HepG2 (cell line): ENCODE results near the gene SLC16A9. TPM values are rescaled to one million over a fixed set of nuclear protein-coding genes. Genes with fewer than 3 reads are reported as not detected.

Experiments
- ATAC-seq: fragments of 200-7000 bp; cut with Tn5 transposase; 3 replicates; pipeline ENCODE4 v1.9.1; 2020; ENCODE audit warnings: mild to moderate bottlenecking, moderate library complexity
- BruUV-seq: library from RNA; stranded (reverse); fragments of 400-500 nt; replicated peaks from 2 replicates; lab custom pipeline; 2021; lab: Mats Ljungman, UMichigan
- CTCF ChIA-PET: fragments of 300-600 bp; formaldehyde crosslinking; extraction: SDS; loops from one replicate; lab custom pipeline; 2021; ENCODE audit warnings: low total read pairs, inconsistent platforms, low intra/inter-chr PET ratio; lab: Yijun Ruan, JAX
- POLR2A ChIA-PET: fragments of 350-600 bp; sonication (Branson Sonifier 250); formaldehyde crosslinking; loops from one replicate; lab custom pipeline; 2020; ENCODE audit warnings: antibody characterized with exemption, inconsistent platforms; lab: Yijun Ruan, JAX
- DNase-seq: peaks from one replicate; pipeline ENCODE4 v3.0.0-alpha.2; 2015; ENCODE audit warnings: low spot score
- FAIRE-seq: peaks from 3 replicates; lab custom pipeline; 2011; peaks lifted over from hg19 to GRCh38; lab: Jason Lieb, UNC
- H2AFZ ChIP-seq: one replicate; pipeline ENCODE4 v1.6.1; 2011; ENCODE audit warnings: low read length, inconsistent platforms
- H3K27ac ChIP-seq: fragments of 300-600 bp; 3 replicates; pipeline ENCODE4 v1.8.0; 2011; ENCODE audit warnings: mixed run types, mild to moderate bottlenecking, mixed read lengths, low read length, inconsistent platforms; ENCODE audit not compliant: insufficient read depth; ENCODE audit errors: extremely low read length
- H3K27me3 ChIP-seq, 2 experiments: fragments of 200-600 bp in 1 of 2; 2 replicates in 1 of 2; 3 replicates in 1 of 2; pipeline versions ENCODE4 v1.6.0 to v1.8.0; 2011; ENCODE audit warnings: low read length in 2 of 2, mild to moderate bottlenecking in 2 of 2, moderate library complexity in 2 of 2, inconsistent platforms in 1 of 2; ENCODE audit not compliant: insufficient read depth in 2 of 2, control insufficient read depth in 1 of 2
- H3K36me3 ChIP-seq, 2 experiments: fragments of 200-600 bp in 1 of 2; replicated peaks in 1 of 2; 2 replicates in 1 of 2; 3 replicates in 1 of 2; pipeline versions ENCODE4 v1.5.1 to v1.8.0; 2011; ENCODE audit warnings: low read length in 2 of 2, inconsistent platforms in 1 of 2; ENCODE audit not compliant: insufficient read depth in 2 of 2, control insufficient read depth in 1 of 2
- H3K4me1 ChIP-seq: 2 replicates; pipeline ENCODE4 v1.5.1; 2012; ENCODE audit warnings: low read length, inconsistent platforms; ENCODE audit not compliant: insufficient read depth
- H3K4me2 ChIP-seq: 2 replicates; pipeline ENCODE4 v1.6.0; 2011; ENCODE audit warnings: low read depth, low read length, inconsistent platforms
- H3K4me3 ChIP-seq, 3 experiments: fragments of 200-600 bp in 1 of 3; sonication (generic), shearing (Covaris generic) in 1 of 3; replicated peaks in 1 of 3; 2 replicates each; pipeline ENCODE4 v1.5.1; 2011 to 2016; ENCODE audit warnings: low read length in 3 of 3, inconsistent platforms in 2 of 3, low read depth in 2 of 3, mild to moderate bottlenecking in 2 of 3, control low read depth in 1 of 3, mixed read lengths in 1 of 3; ENCODE audit not compliant: insufficient read depth in 1 of 3
- H3K79me2 ChIP-seq: one replicate; pipeline ENCODE4 v1.6.1; 2011; ENCODE audit warnings: low read length, inconsistent platforms; ENCODE audit not compliant: insufficient read depth
- H3K9ac ChIP-seq: 2 replicates; pipeline ENCODE4 v1.6.0; 2011; ENCODE audit warnings: mild to moderate bottlenecking, low read depth, low read length, inconsistent platforms; ENCODE audit not compliant: insufficient read depth
- H3K9me3 ChIP-seq: 2 replicates; pipeline ENCODE4 v1.5.1; 2012; ENCODE audit warnings: mild to moderate bottlenecking, low read length
- H4K20me1 ChIP-seq: 2 replicates; pipeline ENCODE4 v1.6.0; 2011; ENCODE audit warnings: inconsistent platforms, mild to moderate bottlenecking, low read length, moderate library complexity; ENCODE audit not compliant: insufficient read depth
- GLI4 ChIP-seq: sonication (generic); formaldehyde crosslinking; IDR thresholded peaks from 2 replicates; pipeline ENCODE4 v1.5.1; 2020; ENCODE audit warnings: missing genetic modification reagents, mild to moderate bottlenecking, moderate library complexity, borderline replicate concordance
- MAFF ChIP-seq: IDR thresholded peaks from 2 replicates; pipeline ENCODE4 v1.6.1; 2011; ENCODE audit warnings: low read depth, low read length, improper control_type of control experiment
- MAFK ChIP-seq, 2 experiments: IDR thresholded peaks in 1 of 2; conservative IDR thresholded peaks in 1 of 2; 2 replicates each; pipeline ENCODE4 v1.6.1; 2011; ENCODE audit warnings: improper control_type of control experiment in 2 of 2, low read length in 2 of 2
- NFE2L2 ChIP-seq: fragments of 150-350 bp; IDR thresholded peaks from 2 replicates; pipeline ENCODE4 v1.6.1; 2014; ENCODE audit warnings: low read length
- NFYC ChIP-seq: IDR thresholded peaks from 2 replicates; pipeline ENCODE4 v1.6.1; 2016; ENCODE audit warnings: missing genetic modification reagents, missing compliant biosample characterization
- PHF8 ChIP-seq: sonication (generic); formaldehyde crosslinking; IDR thresholded peaks from 2 replicates; pipeline ENCODE4 v1.5.0; 2020; ENCODE audit warnings: missing genetic modification reagents
- RNF219 ChIP-seq: sonication (generic); formaldehyde crosslinking; IDR thresholded peaks from 2 replicates; pipeline ENCODE4 v1.5.0; 2020; ENCODE audit warnings: mild to moderate bottlenecking, missing genetic modification reagents
- SP1 ChIP-seq, 2 experiments: fragments of 450-650 bp in 1 of 2; sonication (generic) in 1 of 2; formaldehyde crosslinking in 1 of 2; IDR thresholded peaks; 2 replicates each; pipeline versions ENCODE4 v1.4.0 to v1.6.1; 2016 to 2020; ENCODE audit warnings: missing genetic modification reagents in 1 of 2
- TEAD2 ChIP-seq: sonication (generic); formaldehyde crosslinking; IDR thresholded peaks from 2 replicates; pipeline ENCODE4 v1.9.0; 2021; ENCODE audit warnings: missing genetic modification reagents
- THAP11 ChIP-seq: IDR thresholded peaks from 2 replicates; pipeline ENCODE4 v1.6.1; 2016; ENCODE audit warnings: missing biosample characterization, missing genetic modification reagents
- ZBTB7A ChIP-seq: sonication (generic); formaldehyde crosslinking; IDR thresholded peaks from 2 replicates; pipeline ENCODE4 v1.8.0; 2022; ENCODE audit warnings: mild to moderate bottlenecking, missing genetic modification reagents
- ZNF598 ChIP-seq: sonication (generic); formaldehyde crosslinking; IDR thresholded peaks from 2 replicates; pipeline ENCODE4 v1.5.1; 2020; ENCODE audit warnings: mild to moderate bottlenecking, missing genetic modification reagents, borderline replicate concordance
- ZNF773 ChIP-seq: sonication (generic); formaldehyde crosslinking; IDR thresholded peaks from 2 replicates; pipeline ENCODE4 v1.4.0; 2020; ENCODE audit warnings: missing genetic modification reagents, borderline replicate concordance
- ZNF777 ChIP-seq: sonication (generic); formaldehyde crosslinking; IDR thresholded peaks from 2 replicates; pipeline ENCODE4 v1.4.0; 2020; ENCODE audit warnings: missing genetic modification reagents
- ZNF781 ChIP-seq: sonication (generic); formaldehyde crosslinking; IDR thresholded peaks from 2 replicates; pipeline ENCODE4 v1.5.1; 2020; ENCODE audit warnings: borderline replicate concordance, mild to moderate bottlenecking, missing genetic modification reagents; ENCODE audit errors: not compliant biosample characterization
- ZNF83 ChIP-seq: sonication (generic); formaldehyde crosslinking; IDR thresholded peaks from 2 replicates; pipeline ENCODE4 v1.4.0; 2020; ENCODE audit warnings: missing genetic modification reagents, mild to moderate bottlenecking, borderline replicate concordance
- WGBS: methylation state at CpG from one replicate; pipeline ENCODE4 v1.1.6; 2017; ENCODE audit warnings: low lambda C conversion rate; 5-methylcytosine and 5-hydroxymethylcytosine counted together
- in situ Hi-C: cut with HindIII; loops from 2 replicates; pipeline ENCODE4 v1.10.0; 2017; ENCODE audit warnings: low pct_unique_long_range_greater_than_20kb; ENCODE audit not compliant: extremely low pct_ligation_motif_present
- intact Hi-C: fragments of 100-400 bp; cut with micrococcal nuclease; formaldehyde crosslinking; loops from one replicate; pipeline ENCODE4 v1.10.0; 2022; ENCODE audit not compliant: unreplicated experiment
- polyA plus RNA-seq, 8 experiments: library from polyadenylated mRNA; depleted of rRNA in 3 of 8; stranded (reverse) in 7 of 8; unstranded in 1 of 8; fragments of >200 nt; fragmentation: Illumina TruSeq in 4 of 8; extraction: Trizol in 4 of 8; gene quantifications; 2 replicates each; pipeline versions ENCODE4 v1.2.1 to v1.2.3, GENCODE V29; 2011 to 2016; ENCODE audit warnings: low read depth in 4 of 8, missing spikeins in 1 of 8, mixed read lengths in 1 of 8; ENCODE audit not compliant: insufficient read depth in 1 of 8
- total RNA-seq, 5 experiments: library from RNA; depleted of rRNA; stranded (reverse); fragments of >200 nt; fragmentation: Illumina TruSeq; extraction: Trizol; gene quantifications; 2 replicates each; pipeline ENCODE4 v1.2.3, GENCODE V29; 2016; ENCODE audit warnings: low read depth in 1 of 5

SLC16A9 gene
- total and polyA plus RNA-seq, 2 of the 13 experiments (the other 11 are each of a cell fraction or from before 2014, with no cell fraction given) = 0.01 to 0.09 TPM

GRCh38 chr10:59649606-59650346 is 59.9 kb downstream of the SLC16A9 start:
- intact Hi-C loops = no loop called here
- TF ChIP-seq SP1 (IDR thresholded peaks at IDR 0.05) (no peak), SP1 (CRISPR knock-in tag; IDR thresholded peaks at IDR 0.05) (no peak), THAP11 (CRISPR knock-in tag) (no peak), ZNF781 (no peak), ZNF598 (CRISPR knock-in tag) (no peak), TEAD2 (CRISPR knock-in tag) (no peak), ZBTB7A (CRISPR knock-in tag) (no peak)
- TF ChIP-seq, all 625 proteins: peak for 0
- CTCF ChIA-PET = no interaction called here
- Histone ChIP-seq H3K9ac (no peak overlapping the region), H2AFZ (no peak overlapping the region), H4K20me1 (no peaks in the 10 kb centered on the region), H3K36me3 (no peaks in the 10 kb centered on the region), H3K4me2 (no peak overlapping the region), H3K4me1 (no peaks in the 10 kb centered on the region), H3K4me3 (no peak overlapping the region), H3K27me3 (no peaks in the 10 kb centered on the region), H3K9me3 (peaks cover 16% of the 10 kb centered on the region; the same call in 1 of the 2 replicates), H3K79me2 (no peaks in the 10 kb centered on the region), H3K27ac (no peak overlapping the region)
- POLR2A ChIA-PET = no interaction called here
- FAIRE-seq (no peak), ATAC-seq (no peak), DNase-seq (no peak)
- WGBS = 34% methylated on average over 7 of the region's 7 CpGs
- no TSS peak for BruUV-seq
- in situ Hi-C loops = no loop called here

GRCh38 chr10:59648711-59649201 is 60.9 kb downstream of the SLC16A9 start:
- Histone ChIP-seq H3K27ac (no peak overlapping the region), H3K79me2 (no peaks in the 10 kb centered on the region), H3K36me3 (no peaks in the 10 kb centered on the region), H3K4me1 (no peaks in the 10 kb centered on the region), H2AFZ (no peak overlapping the region), H3K9me3 (peaks cover 17% of the 10 kb centered on the region; the same call in 1 of the 2 replicates), H3K4me2 (no peak overlapping the region), H4K20me1 (no peaks in the 10 kb centered on the region), H3K4me3 (no peak overlapping the region), H3K27me3 (no peaks in the 10 kb centered on the region), H3K9ac (no peak overlapping the region)
- intact Hi-C loops (no loop called here), in situ Hi-C loops (no loop called here)
- DNase-seq (no peak), ATAC-seq (no peak), FAIRE-seq (no peak)
- BruUV-seq = no TSS peak
- CTCF ChIA-PET = no interaction called here
- POLR2A ChIA-PET = no interaction called here
- WGBS = 18% methylated on average over 7 of the region's 7 CpGs
- TF ChIP-seq PHF8 (CRISPR knock-in tag) = no peak
- TF ChIP-seq NFYC (CRISPR knock-in tag) = no peak
- TF ChIP-seq RNF219 = no peak
- no peak for TF ChIP-seq ZNF777 (CRISPR knock-in tag)
- peak; percentile 96 to 98 for TF ChIP-seq MAFK (conservative IDR thresholded peaks at IDR 0.05 in 1 of 2, IDR thresholded peaks at IDR 0.05 in 1 of 2; ENCODE audit: low read length in 2 of 2)
- TF ChIP-seq ZNF773 (CRISPR knock-in tag) = no peak
- TF ChIP-seq GLI4 = no peak
- peak; percentile 89 for TF ChIP-seq NFE2L2
- no peak for TF ChIP-seq ZNF83 (CRISPR knock-in tag)
- peak; percentile 94 for TF ChIP-seq MAFF
